HG02885 (cell line): Measurements from ENCODE around the gene MOB3C.

Experiments
- ATAC-seq: cut with Tn5 transposase; IDR thresholded peaks from one replicate; pipeline ENCODE4 v1.9.1; 2021; ENCODE audit warnings: mild to moderate bottlenecking; ENCODE audit not compliant: unreplicated experiment, poor library complexity

MOB3C gene

DNA sequence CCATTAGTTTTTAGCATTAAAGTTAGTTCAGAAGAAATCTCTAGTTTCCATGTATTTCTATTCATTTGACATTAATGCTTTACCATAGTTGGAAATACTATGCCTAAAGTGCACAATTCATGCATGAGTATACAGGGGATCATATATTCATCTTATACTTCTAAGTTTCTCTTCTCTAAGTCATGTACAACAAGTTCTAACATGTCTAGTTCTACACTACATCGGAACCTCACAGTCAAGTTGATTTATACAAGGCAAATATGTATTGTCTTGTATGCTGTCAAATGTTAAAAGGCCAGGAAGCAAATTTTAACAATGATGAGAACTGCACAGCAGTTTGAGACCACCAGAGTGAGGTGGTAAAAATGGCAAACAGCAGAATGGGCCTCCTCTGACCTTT lies 22.9 kb upstream of the MOB3C start:
- ATAC-seq: no peak

DNA sequence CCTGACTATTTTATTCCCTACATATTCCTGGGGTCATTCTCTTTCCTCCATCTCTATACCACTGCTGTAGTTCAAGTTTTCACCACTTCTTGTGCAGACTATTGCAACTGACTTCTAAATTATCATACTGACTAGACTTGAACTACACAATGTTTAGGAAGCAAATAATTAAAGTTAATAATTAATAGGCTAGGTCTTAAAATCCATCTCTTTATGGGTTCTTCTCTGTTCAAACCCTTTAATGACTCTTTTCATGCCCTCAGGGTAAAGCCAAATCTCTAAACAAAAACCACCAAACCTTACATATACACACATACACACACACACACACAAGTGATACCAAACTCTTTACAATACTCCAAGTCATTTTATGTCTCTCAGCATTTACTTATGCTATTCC lies 22.3 kb upstream of the MOB3C start:
- no peak for ATAC-seq

DNA sequence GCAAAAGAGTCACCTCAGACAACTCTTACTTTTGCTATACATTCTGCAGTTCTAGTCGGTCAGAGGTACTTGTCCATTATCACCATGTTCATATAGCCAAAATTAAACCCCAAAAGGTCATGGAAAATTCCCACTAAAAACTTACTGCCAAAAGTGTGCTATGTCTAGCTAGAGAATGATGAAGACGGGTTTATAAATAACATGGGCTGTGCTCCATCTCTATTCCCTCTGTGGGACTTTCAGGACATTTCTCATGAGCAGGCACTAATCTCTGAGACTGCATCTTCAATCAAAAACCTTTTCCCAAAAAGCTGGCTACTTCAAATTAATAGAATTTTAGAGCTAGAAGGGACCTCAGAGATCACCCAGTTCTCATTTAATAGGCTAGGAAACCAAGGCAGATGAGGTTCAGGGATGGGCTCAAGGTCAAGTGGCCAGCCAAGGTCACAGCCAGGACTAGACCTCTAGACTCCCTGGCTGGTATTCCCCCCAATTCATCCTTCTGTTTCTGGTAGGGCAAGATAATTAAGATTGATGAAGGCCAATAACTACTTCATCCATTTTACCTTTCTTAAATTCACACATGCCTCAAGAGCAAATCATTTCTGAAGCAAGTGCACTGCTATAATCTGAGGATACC lies 21.0 kb upstream of the MOB3C start:
- no peak for ATAC-seq

DNA sequence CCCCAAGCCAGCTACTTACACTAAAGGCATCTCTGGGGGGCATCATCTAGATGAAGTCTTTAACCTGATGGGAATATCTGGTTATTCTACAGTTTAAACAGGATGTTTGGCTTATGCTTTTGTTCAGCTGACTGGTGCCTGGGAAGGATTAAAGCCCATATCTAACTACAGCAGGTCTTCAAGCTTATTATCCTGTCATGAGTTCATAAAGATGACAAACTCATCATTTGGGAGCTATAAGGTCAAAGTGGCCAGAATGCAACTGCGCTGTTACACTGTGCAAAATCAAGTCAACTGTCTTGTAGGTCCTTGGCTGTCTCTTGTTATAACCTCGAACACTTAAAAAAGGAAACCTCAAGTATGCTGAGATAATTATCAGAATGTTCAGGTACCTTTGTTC lies 18.6 kb upstream of the MOB3C start:
- ATAC-seq: no peak

DNA sequence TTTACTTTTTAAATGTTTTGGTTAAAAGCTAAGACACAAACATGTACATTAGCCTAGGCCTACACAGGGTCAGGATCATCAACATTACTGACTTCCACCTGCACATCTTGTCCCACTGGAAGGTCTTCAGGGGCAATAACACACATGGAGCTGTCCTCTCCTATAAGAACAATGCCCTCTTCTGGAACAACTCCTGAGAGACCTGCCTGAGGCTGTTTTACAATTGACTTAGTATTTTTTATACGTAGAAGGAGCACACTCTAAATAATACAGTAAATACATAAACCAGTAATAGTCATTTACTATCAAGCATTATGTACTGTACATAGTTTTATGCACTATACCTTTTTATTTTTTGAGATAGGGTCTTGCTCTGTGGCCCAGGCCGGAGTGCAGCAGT lies 14.1 kb upstream of the MOB3C start:
- no peak for ATAC-seq

DNA sequence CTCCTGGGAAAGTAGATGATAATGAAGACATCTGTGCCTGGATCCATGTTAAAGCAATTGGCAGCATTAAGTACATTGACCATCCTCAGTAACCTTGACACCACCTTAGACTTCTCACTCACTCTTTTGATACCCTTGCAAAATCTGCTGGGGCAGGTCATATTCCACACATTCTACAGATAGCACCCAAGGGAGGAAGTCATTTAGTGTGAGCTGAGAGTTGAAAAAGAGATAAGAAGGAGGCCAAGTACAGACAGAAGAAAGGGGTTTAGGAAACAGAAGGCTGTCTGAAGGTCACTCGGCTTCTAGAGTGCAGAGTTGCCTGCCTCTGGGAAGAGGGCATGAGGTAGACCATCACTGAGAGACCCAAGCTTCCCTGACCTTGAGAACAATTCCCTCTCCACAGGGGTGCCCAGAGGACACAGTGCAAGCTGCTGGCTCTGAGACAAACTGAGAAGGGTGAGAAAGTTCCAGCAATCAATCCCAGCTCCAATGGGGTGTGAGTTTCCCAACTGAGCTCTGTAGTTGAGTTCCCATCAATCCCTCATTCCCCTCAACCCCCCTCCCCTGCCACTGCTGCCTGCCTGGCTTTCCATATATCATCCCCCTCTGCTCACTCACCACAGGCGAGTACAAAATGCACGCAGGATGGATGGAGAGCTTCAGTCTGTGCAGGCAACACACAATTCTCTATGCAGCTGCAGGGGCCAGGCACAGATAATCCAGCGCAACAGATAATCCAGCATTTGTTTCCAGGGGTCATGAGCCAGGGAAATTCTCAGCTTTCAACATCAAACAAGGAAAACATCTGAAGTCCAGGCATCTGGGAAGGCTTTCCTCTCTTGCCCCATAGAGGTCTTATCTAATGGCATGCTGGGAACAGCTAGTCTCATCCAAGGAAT lies 7.4 kb upstream of the MOB3C start:
- no peak for ATAC-seq

DNA sequence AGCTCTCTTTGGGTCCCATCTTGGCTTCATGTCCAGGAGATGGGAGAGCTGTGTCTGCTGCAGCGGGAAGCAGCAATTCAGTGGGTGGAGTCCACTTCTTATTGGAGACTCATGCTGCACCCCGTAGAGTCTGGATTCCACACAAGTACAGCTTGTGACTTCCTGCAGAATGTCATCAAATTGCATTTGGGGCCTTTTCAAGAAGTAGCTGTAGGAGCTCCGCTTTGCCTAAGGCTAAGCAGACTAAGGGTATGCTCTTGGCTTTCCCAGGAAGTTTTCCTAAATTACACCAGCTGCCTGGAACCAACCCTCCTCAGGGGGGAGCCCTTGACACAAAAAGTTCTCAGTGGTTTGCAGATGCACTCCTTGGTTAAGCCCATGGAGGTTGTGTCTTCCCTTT lies 5.7 kb upstream of the MOB3C start:
- ATAC-seq: no peak

DNA sequence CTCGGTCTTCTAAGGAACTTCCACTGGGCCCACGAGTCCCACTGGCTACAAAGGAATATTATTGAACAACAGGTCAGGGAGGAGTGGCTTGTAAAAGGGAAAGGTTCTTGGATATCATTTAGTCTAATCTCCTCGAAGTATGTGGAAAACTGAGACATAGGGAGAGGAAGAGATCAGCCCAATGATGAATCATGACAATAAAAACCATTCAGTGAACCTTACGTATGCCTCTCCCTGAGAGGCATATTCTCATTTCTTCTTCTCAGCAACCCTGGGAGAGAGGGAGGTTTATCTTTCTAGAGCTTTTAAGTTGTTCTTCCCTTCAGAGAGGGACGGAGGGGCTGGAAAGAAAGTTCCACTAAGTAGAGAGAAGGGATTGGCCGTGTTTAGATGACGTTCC lies 5.3 kb upstream of the MOB3C start:
- ATAC-seq: no peak

DNA sequence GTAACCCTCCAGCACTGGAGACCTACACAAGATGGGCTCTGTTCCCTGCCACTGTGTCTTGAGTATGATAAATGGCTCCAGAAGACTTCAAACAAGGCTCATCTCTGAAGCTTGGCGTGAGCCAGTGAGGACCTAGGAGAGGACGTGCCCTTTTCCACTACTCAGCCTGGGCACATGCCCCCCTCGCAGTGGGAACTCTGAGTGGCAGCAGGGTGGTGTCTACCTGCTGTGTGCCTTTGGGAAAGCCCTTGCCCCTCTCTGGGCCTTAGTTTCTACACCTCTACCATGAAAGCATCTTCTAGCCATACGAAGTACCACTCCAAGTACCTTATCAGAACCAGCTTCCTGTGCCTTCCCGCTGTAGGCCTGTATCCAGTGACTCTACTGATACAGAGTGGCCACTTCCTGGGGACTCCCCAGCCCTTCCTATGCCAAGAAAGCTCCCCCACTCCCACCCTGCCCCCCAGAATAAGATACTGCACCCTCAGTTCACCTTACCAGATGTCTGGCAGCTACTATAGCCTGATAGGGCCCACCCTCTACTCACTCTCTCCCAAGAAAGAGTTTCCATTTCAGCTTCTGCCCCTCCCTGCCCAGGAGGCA lies 3.1 kb upstream of the MOB3C start:
- no peak for ATAC-seq

DNA sequence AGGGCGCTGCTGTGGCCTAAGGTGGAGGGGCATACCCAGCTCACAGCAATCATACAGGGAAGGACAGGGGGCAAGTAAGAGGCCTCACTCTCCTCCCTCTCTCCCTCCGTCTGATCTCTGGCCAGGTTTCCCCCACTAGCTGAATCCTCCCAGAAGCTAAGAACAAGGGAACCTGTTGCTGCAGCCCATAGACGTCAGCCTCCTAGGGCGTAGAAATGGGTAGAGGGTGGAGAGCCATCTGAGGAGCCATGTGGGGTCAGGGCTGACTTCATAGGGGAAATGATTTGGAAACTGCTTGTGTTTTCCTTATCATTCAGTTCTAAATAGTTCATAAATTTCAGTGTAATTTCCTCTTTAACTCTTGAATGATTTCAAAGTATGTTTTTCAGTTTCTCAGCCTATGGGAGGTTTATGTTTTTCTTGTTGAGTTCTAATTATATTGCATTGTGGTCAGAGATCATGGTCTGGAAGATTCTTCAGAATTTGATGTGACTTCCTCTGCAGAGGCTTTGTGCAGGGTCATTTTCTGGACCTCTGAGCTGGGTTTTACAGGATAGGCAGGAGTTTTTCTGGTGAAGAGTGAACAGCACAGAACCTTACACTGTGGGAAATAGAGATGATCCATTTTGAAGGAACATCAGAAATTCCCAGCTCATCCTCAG lies 2.3 kb upstream of the MOB3C start:
- ATAC-seq: no peak

DNA sequence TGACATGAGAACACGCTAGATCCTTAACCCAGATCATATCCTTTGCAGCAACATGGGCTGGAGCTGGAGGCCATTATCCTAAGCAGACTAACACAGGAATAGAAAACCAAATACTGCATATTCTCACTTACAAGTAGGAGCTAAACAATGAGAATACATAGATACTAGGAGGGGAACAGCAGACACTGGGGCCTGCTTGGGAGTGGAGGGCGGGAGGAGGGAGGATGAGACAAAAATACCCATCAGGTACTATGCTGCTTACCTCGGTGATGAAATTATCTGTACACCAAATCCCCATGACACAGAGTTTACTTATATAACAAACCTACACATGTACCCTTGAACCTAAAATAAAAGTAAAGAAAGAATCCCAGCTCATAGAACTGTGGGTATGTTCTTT lies 1.2 kb upstream of the MOB3C start:
- ATAC-seq: no peak

DNA sequence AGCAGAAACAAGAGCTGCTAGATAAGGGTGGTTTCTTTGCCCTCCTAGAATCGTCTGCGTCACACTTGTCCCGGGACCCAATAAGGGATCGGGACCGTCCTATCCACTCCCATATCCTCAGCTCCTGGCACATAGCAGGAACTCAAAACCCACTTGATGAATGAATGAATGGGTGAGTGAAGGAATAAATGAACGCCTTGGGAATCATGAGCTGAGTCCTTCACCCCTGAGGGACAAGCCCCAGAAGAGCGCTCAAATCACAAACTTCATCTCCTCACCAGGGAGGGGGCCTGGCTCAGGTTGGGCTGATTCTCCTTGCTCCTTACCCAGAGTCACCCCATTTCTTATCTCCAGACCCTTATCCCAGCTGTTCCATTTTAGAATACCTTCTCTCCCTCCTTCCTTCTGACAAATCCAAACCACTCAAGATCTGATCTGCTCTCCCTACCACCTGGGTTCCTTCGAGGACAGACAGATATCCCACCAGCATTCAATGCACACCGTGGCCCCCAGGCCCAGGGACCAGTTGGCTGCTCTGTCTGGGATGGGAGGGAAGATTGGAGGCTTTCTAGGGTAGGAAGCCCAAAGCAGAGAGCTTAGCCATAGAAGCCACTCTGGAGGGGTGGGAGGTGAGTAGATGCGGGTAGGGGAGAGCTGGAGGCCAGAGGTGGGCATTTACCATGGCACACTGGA lies 643 bp upstream of the MOB3C start:
- no peak for ATAC-seq

DNA sequence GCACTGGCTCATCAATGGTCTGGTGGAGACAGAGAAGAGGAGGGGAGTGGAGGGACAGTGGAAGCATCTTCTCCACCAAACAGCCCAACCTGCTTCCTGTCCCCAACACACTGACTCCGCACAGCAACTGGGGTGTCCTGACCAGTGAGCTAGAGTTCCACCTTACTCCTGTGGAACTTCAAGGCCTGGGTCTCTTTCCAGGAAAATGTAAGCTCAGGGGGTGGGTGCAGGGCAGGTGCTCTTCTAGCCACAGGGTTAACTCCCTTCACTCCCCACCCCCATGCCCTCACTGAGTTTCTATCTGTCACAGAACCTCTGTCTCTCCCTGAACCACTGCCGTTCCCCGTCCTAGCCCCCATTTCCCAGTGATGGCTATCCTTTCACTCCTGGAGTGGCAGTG lies 876 bp downstream of the MOB3C start:
- peak; percentile 25 for ATAC-seq

DNA sequence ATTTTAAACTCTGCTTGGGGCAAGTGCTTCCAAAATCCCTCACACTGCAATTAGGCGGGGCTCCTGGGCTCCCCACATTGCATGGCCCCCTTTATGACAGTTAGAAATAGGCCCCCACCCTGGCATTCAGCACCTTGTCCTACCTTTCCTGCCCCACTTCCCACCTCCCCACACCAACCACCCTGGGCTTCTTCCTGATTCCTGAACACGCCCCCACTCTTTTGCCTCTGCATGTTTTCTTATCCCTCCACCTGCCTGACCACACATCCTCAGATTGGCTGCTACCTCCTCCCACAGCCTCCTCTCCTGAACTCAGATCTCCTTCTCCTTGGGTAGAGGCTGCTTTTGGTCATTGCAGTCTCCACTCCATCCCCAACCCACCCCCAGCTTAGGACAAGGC lies 1.5 kb downstream of the MOB3C start:
- no peak for ATAC-seq

DNA sequence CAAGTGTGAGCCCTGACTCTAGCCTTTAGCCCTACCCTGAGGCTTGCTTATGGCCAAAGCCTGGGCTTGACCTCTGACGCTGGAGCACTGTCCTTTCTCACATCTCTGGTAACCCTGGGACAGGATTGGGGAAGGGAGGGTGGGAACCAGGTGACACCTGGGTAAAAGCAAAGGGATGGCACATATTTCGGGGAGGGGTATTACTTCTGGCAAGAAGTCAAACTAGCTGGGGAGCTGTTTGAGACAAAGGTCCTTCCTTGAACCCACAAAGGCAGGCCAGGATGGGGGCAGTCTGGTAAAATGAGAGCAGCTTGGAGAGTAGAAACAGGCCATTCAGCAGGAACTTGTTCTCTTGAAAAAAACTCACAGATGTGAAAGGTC lies 2.0 kb downstream of the MOB3C start:
- no peak for ATAC-seq

DNA sequence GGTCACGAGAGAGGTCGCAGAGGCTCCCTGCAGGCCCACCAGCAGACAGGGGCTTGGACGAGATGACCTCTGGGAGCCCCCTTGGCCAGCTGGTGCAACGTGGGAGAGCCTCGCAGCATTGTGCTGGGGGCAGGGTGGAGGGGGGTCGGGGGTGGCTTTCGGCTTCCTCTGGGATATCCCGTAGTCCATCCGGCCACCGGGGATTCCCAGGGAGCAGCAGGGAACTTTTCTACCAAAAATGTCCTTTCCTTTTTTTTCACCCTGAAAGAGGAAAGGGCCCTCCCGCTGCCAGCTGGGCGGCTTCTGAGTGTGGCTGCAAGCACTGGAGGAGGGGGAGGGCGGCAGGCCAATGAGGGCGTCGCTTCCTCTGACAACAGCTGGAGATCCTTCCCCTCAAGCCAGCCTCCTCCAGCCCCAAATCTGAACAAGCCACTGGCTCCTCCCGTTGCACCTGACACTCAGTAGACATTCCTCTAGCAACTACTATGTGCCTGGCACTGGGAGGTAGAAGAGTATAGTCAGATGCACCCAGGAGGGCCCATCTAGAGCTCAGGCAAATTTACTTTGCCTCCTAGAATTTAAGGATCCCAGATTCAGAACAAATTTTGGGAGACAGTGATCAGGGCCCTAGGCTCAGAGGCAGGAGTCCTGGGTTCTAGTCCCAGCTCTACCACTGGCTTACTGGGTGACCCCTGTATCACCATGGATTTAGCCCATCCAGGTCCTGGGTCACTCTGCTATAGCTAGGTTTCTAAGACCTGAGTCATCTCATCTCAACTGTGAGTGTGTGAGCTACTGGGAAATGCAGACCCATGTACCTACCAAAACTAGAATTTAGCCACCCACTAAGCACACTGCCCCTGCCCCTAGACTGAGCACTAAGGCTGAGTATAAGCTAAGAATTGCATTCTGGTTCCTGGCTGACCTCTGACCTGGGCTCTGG lies 2.7 kb downstream of the MOB3C start:
- peak; percentile 29 for ATAC-seq

DNA sequence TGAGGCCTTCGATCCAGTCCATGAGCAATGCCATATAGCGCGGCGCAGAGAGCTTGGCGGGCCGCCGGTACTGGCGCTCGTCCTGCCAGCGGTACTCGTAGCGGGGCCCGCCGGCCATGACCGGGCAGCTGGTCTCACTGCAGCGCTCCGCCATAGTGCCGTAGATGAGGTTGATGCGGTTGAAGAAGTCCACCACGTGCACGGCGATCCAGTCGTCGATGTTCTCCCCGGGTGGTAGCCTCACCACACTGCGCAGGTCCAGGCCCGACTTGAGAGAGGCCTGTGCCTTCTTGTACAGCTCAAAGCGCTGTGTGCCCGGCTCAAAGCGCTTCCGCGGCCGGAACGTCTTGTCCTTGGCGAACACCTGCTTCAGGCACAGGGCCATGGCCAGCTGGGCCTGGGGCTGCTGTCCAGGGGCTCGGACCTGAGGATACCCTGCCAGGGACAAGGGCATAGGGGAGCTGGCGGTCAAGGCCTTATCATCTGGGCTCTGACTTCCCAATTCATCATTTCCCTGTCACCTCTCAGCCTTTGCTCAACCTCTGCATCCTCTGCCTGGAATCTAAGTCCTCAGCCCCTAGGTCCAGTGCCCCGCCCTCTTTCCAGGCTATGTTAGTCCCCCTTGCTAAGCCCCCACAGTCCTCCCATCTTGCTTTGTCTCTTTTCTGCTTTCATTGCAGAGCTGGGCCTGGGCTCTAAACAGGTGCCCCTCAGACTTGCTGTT lies 3.5 kb downstream of the MOB3C start:
- no peak for ATAC-seq

DNA sequence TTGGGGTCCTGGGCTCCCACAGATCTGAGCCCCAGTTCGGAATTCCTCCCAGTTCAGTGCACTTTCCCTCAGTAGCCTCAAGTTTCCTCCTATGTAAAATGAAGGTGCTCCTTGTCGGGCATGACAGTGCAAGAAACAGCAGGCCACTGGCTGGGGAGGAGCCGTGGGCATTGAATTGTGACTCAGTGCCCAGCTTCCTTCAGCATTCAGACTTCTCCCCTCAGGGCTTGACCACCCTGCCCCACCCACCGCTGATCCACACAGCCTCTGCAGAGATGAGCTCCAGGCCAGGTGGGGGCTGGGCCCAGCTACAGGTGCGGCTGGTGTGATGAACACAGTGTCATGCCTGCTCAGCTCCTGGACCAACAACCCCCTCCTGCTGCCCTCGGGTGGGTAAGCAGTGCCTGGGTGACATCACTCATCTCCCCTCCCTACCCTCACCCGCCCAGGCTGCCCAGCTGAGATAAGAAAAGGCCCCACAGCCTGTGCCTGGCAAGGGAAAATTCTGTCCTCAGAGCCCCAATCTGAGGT lies 4.9 kb downstream of the MOB3C start:
- ATAC-seq: no peak
